ENCODE results near the gene LPP.

LPP gene

DNA sequence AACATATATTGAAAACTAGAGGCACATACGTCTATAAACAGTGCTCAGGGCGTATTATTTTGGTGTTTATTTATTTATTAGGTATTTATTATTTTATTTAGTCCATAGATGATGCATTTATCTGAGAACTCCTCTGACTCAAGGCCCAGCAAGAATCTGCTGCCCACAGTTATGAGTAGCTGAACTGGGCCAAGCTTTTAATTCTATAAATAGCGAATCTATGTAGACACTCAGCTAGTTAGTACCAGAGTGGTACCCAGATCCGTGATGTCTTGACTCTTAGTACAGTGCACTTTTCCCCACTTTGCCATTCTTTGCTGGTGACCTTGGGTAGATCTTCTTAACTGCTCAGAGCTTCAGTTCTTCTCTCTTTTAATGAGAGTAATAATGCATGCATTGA is 647.4 kb downstream of the LPP start:
- no peak for DNase-seq (ENCODE audit: low read depth)

- no peak for DNase-seq (ENCODE audit: low read depth)
These were observed 648.7 kb downstream of the LPP start for GRCh38 chr3:188802645-188803044.

- DNase-seq (ENCODE audit: low read depth), result no peak
These were observed 653.0 kb downstream of the LPP start for GRCh38 chr3:188807006-188807405.

DNA sequence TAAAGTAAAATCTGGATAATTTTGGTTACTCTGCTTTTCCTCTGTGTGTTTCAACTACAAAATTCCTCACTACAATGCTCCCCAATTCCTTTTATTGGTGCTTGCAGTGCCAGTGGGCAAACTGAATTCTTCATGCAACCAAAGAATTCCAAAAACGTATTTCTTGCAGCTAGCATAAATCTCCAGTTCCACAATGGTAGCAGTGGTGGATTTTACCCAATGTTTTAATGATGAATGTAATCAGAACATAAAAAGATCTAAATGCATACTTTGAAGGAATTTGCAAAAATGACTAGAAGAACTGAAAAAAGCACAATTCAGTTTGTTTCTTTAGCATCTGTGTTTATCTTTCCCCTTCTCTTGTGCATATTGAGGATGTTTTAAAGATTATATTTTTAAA is 658.2 kb downstream of the LPP start:
- DNase-seq (ENCODE audit: low read depth), result no peak

DNA sequence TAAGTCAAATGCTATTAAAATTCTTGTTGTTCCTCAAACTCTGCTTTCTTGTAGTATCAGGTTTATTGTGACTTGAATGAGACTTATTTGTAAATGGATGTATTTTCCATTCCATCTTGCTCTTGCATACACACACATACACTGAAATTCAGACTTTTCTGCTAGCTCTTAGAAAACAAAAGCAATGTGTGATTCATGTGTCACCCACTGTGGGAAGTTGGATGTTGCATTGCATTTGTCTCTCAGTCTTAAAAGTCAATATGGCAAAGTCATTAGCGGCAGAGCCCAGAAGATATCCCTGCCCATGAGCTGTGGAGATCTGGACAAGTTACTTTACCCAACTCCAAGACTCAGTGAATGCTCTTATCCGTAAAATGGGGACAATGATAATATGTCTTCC is 660.6 kb downstream of the LPP start:
- DNase-seq (ENCODE audit: low read depth), result no peak

DNA sequence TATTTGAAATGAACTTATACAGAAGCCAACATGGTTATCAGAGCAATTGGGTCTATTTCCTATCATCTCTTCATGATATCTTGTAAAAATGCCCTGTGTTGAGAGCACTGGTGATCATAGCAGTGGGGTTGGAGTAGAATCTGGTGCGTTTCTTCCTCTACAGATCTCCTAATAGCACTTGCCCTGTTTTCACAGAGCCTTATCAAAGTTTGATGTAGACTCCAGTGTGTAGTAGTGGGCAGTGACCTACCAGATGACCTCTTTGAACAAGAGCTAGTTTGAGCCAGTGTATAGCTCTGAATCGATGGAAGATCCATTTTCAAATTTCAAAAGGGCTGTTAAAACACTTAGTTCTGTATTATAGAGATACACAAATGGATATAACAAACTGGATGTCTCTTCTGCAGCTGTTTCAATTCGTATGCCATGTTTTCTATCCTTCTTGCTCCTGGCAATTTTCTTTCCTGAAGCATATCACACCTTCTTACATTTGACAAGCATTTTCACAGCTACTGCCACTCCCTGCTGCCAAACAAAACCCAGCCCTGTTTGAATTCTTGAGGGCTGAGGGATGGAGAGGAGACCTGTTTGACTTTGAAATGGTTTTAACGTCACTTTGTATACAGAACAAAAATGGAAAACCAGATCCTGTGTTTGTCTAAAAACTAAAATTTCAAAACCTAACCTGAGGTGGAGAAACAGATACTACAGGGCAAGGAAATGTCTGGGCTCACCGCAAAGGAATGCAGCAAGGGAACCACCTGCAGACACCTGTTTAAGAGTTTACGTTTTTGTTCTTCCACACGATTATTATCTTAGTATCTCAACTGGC is 663.4 kb downstream of the LPP start:
- no peak for DNase-seq (ENCODE audit: low read depth)

- DNase-seq (ENCODE audit: low read depth), result no peak
These were observed 663.9 kb downstream of the LPP start for GRCh38 chr3:188817935-188818269.

GRCh38 chr3:188818282-188818681 is 664.3 kb downstream of the LPP start:
- no peak for DNase-seq (ENCODE audit: low read depth)

- no peak for DNase-seq (ENCODE audit: low read depth)
These were observed 666.0 kb downstream of the LPP start for GRCh38 chr3:188819939-188820338.

DNA sequence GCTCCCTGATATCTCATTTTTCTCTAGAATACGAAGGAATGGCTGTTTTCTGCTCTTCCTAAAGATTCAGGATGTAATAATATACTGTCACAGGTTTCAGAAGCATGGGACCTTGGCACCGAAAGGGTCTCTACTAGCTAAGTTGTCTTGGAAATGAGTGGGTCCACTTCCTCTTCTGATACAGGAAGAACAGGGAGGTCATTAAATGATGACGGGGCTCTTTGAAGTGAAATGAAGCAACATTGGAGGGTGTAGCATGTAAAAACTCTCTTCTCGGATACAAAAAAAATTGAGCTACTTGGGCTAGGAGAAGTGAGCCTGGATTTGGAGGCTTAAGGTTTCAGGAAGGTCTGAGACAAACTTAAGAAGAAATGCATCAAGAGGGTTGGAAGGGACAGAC is 668.0 kb downstream of the LPP start:
- no peak for DNase-seq (ENCODE audit: low read depth)

DNA sequence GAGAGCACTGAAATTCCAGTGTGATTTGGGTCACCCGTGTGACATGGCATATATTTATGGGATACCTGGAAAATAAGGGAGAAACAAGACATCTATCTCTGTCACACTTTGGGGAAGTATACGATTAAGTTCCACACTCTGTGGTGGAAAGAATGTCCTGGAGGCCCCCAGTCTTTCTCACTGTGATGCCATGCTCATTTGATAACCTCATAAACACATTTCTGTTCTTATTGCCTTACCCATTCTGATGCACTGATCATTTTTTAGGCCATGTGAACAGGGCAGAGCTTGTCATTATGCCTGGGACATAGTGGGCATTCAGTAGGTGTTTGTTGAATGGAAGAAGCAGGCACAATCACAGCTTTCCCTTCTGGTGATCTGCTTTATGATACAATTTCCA is 668.5 kb downstream of the LPP start:
- DNase-seq (ENCODE audit: low read depth), result no peak

- no peak for DNase-seq (ENCODE audit: low read depth)
These were observed 670.6 kb downstream of the LPP start for GRCh38 chr3:188824566-188824965.

GRCh38 chr3:188825901-188826300 is 671.9 kb downstream of the LPP start:
- DNase-seq (ENCODE audit: low read depth), result no peak

DNA sequence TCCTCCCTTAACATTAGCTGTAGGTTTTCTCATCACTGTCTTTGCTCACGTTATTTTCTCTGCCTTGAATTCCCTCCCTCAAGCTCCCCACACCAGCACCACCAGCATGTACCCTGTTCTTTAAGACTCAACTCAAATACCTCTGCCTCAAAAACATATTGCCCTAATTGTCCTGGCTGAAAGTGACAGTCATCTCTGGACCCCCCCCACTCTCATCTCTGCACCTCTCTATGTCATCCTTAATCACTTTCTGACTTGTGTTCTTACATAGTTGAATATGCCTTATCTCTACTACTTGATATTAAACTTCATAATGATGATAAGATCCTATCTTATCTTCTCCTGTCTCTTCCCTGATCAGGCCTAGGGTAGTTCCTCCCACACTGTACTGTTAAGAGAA is 672.6 kb downstream of the LPP start:
- DNase-seq (ENCODE audit: low read depth), result no peak

DNA sequence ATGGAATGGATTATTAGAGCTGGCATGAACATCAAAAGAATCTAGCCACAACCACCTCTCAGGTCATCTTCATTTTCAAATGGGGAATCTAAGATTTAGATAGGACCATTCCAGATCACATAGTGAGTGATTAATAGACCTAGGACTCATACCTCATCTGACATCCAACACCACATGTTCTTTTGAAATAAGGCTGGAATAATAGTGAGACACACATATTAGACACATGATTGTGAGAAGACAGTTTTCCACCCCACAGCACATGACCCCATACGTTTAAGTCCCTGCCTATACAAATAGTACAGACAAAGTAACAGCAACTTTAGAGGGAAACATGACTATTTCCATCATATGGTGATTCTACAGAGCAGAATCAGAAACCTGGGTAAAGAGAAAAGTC is 673.1 kb downstream of the LPP start:
- no peak for DNase-seq (ENCODE audit: low read depth)

DNA sequence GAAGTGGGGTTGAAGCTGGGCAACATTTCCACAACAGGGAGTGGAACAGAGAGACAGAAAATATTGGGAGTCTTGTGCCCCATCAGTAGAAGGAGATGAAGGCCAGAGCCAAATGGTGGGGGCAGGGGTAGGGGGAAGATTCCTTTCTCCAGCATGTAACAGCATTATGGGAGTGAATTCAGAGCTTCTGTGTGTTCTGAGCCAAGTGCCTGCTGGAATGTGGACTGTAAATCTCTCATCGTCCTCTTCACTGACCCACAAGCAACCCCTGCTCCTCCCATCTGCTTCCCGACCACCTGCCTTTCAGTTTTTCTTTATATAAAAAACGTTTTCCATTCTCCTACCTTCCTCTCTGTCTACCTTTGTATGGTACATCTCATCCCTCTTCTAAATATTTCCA is 673.6 kb downstream of the LPP start:
- DNase-seq (ENCODE audit: low read depth), result no peak

- no peak for DNase-seq (ENCODE audit: low read depth)
These were observed 675.2 kb downstream of the LPP start for GRCh38 chr3:188829130-188829529.

DNA sequence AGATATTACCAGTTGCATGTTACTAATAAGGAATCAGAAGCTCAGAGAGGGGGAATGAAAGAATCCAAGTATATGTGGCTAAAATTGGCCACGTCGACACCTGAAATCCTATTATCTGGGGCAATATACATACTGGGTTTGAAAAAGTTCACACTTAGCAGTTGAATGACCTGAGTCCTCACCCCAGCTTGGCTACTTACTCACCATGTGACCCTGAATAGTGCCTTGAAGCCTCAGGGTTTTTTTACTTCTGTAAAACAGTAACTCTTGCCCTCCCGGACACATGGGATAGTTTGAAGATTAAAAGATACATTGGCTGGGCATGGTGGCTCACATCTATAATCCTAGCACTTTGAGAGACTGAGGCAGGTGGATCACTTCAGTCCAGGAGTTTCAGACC is 675.6 kb downstream of the LPP start:
- DNase-seq (ENCODE audit: low read depth), result no peak

GRCh38 chr3:188830893-188831292 is 676.9 kb downstream of the LPP start:
- no peak for DNase-seq (ENCODE audit: low read depth)

GRCh38 chr3:188832146-188832545 is 678.2 kb downstream of the LPP start:
- DNase-seq (ENCODE audit: low read depth), result no peak

- no peak for DNase-seq (ENCODE audit: low read depth)
These were observed 679.2 kb downstream of the LPP start for GRCh38 chr3:188832961-188833721.

DNA sequence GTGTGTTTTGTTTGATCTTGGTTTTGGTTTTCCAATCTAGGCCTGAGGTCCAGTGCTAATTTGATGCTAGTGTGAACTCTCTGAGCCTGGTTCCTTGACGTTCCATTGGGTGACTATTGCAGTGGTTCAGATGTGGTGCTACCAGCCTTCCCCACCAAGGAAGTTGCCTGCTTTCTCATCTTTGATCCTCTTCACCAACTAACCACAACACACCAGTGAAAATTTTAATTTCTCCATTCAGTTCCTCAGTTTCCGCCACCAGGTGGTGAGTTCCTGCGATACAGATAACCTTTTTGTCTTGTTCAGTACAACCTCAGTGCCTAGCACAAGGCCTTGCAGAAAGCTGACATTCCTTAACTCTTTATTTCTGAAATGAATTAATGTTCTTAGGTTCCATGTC is 680.4 kb downstream of the LPP start:
- DNase-seq (ENCODE audit: low read depth), result no peak

- DNase-seq (ENCODE audit: low read depth), result no peak
These were observed 685.3 kb downstream of the LPP start for GRCh38 chr3:188839187-188839695.

DNA sequence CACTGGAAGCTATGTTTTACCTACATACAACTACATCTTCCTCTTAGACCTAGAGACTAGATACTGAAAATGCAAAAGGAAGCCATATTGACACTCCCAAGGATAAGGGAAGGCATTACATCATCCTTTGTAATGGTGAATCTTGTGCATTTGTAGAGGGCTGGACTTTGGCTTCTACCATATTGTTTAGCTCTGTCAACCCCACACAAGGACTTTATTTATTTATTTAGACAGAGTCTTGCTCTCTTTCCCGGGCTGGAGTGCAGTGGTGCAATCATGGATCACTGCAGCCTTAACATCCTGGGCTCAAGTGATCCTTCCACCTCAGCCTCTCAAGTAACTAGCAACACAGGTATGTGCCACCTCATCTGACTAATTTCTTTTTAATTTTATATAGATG is 686.3 kb downstream of the LPP start:
- no peak for DNase-seq (ENCODE audit: low read depth)
